Measurements from ENCODE around the gene RASGRF2.
"Not testable (repeated sequence)": the region's sequence is repeated elsewhere in the genome, so short reads cannot be mapped to it uniquely, and the experiment has no call there.

RASGRF2 gene

GRCh38 chr5:81020478-81021167, 60.5 kb downstream of the RASGRF2 start:
- no peak for DNase-seq (ENCODE audit: low read depth in 2 of 2)

GRCh38 chr5:81021486-81021885, 61.3 kb downstream of the RASGRF2 start:
- DNase-seq (ENCODE audit: low read depth in 2 of 2), result no peak

GRCh38 chr5:81021951-81022687, 62.0 kb downstream of the RASGRF2 start:
- DNase-seq (ENCODE audit: low read depth in 2 of 2), result no peak

- DNase-seq (ENCODE audit: low read depth in 2 of 2), result no peak
These were observed 62.5 kb downstream of the RASGRF2 start for GRCh38 chr5:81022688-81023084.

- no peak for DNase-seq (ENCODE audit: low read depth in 2 of 2)
These were observed 63.3 kb downstream of the RASGRF2 start for GRCh38 chr5:81023261-81023970.

- no peak for DNase-seq (ENCODE audit: low read depth in 2 of 2)
These were observed 67.4 kb downstream of the RASGRF2 start for GRCh38 chr5:81027481-81028058.

GRCh38 chr5:81028888-81029287, 68.7 kb downstream of the RASGRF2 start:
- DNase-seq (ENCODE audit: low read depth in 2 of 2), result not testable (repeated sequence)

GRCh38 chr5:81029736-81030135, 69.6 kb downstream of the RASGRF2 start:
- DNase-seq (ENCODE audit: low read depth in 2 of 2), result not testable (repeated sequence)

- DNase-seq (ENCODE audit: low read depth in 2 of 2), result not testable (repeated sequence)
These were observed 70.3 kb downstream of the RASGRF2 start for GRCh38 chr5:81030236-81031034.

- DNase-seq (ENCODE audit: low read depth in 2 of 2), result no peak
These were observed 75.4 kb downstream of the RASGRF2 start for GRCh38 chr5:81035522-81035921.

GRCh38 chr5:81038495-81038894, 78.3 kb downstream of the RASGRF2 start:
- DNase-seq (ENCODE audit: low read depth in 2 of 2), result no peak

- no peak for DNase-seq (ENCODE audit: low read depth in 2 of 2)
These were observed 84.7 kb downstream of the RASGRF2 start for GRCh38 chr5:81044868-81045267.

GRCh38 chr5:81045389-81045807, 85.2 kb downstream of the RASGRF2 start:
- DNase-seq (ENCODE audit: low read depth in 2 of 2), result no peak

GRCh38 chr5:81046041-81046440, 85.9 kb downstream of the RASGRF2 start:
- DNase-seq (ENCODE audit: low read depth in 2 of 2), result no peak

GRCh38 chr5:81052325-81052724, 92.2 kb downstream of the RASGRF2 start:
- DNase-seq (ENCODE audit: low read depth in 2 of 2), result no peak

- not testable (repeated sequence) for DNase-seq (ENCODE audit: low read depth in 2 of 2)
These were observed 93.1 kb downstream of the RASGRF2 start for GRCh38 chr5:81053282-81053681.

- DNase-seq (ENCODE audit: low read depth in 2 of 2), result no peak
These were observed 98.0 kb downstream of the RASGRF2 start for GRCh38 chr5:81058121-81058520.

- no peak for DNase-seq (ENCODE audit: low read depth in 2 of 2)
These were observed 105.3 kb downstream of the RASGRF2 start for GRCh38 chr5:81065492-81065891.

- DNase-seq (ENCODE audit: low read depth in 2 of 2), result no peak
These were observed 105.9 kb downstream of the RASGRF2 start for GRCh38 chr5:81066102-81066501.

GRCh38 chr5:81067406-81067805, 107.2 kb downstream of the RASGRF2 start:
- DNase-seq (ENCODE audit: low read depth in 2 of 2), result no peak

- DNase-seq (ENCODE audit: low read depth in 2 of 2), result no peak
These were observed 107.9 kb downstream of the RASGRF2 start for GRCh38 chr5:81068063-81068462.

All from activated CD8-positive, alpha-beta memory T cell treated with anti-CD3 and anti-CD28 coated beads for 4 hours (primary cell).